Stimulated activated naive CD4-positive, alpha-beta T cell treated with Interleukin-2 at 50 U/mL for 16 hours (primary cell): ENCODE results near the gene NR2E1.

Experiments
- DNase-seq: peaks from one replicate; lab custom pipeline; 2025; lab: John Stamatoyannopoulos, UW

The NR2E1 gene

DNA sequence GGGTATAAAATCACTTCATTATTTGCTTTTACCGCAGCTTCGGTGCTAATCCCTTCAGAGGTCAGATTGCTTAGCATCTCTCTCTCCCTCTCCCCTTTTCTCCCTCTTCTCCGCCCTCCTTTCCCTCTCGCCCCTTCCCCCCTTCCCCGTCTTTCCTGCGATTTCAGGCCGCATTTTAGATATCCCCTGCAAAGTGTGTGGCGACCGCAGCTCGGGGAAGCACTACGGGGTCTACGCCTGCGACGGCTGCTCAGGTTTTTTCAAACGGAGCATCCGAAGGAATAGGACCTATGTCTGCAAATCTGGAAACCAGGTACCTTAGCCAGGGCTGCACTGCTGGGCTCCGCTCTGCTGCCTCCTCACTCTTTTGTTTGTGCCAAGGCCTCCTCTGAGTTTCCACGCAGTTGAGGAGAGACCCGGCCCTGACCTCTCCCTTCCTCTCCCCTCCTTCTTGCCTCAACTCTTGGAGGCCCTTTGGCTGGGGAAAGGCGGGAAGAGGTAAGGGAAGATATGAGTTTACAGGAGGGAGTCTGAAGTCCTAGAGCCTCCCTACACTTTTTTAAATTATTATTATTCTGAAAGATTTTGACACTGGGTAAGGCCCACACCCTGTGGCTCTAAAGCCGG is 5.6 kb downstream of the NR2E1 start:
- no peak for DNase-seq

DNA sequence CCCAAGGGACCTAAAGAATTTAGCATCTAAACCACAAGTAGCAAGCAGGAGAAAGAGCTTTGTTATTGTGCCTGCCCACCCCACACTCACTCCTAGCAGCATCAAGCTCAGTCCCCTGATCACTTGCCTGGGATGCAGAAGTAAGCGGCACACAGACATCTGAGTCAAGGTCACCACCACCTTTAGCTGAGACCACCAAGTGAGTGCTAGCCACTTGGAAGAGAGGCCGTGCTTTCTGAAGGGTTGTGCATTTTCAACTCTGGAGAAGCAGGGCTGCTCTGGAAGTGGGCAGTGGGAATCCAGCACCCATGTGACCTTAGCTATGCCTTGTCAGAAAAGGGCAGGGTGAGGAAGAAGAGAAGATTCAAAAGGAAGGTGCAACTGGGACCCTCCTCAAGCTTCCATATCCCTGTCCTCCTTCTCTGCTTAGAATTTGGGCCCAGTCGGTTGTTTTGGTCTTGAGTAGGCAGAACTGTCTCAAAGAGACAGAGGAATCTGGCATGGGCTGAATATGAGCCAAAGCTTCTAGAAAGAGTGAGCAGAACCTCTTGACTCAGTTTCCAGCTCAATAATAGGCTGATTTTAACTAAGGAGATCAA is 6.2 kb downstream of the NR2E1 start:
- DNase-seq = no peak

DNA sequence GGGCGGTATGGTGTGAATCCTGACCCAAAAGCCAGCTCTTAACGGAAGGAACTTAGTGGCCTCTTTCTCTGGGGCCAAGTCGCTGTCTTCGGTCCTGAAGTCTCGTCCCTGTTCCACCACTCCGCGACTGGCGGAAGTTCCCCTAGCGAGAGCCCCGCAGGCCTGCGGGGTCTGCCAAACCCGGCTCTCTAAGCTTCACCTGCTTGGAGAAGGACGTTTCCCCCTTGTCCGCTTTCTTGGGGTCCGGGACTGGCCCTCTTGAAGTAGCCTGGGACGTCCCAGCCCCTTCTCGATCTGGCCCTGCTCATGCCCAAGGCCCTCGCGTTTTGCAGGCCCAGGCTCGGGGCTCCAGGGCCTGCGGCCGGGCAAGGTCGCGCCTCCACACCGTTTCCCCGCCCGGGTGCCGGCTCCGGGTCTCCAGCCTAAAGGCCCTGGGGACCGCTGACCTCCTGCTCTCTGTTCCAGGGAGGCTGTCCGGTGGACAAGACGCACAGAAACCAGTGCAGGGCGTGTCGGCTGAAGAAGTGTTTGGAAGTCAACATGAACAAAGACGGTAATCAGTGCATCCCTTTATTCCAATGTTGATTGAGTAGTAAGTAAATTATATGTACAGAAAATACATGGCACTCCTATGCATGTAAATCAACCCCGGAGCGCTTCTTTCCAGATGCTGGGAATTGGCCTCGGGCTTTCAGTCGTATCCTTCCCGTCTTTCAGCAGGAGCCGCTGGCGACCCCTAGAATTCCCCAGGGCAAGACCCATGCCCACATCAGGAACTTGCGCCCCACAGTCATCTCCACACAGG is 8.8 kb downstream of the NR2E1 start:
- no peak for DNase-seq

DNA sequence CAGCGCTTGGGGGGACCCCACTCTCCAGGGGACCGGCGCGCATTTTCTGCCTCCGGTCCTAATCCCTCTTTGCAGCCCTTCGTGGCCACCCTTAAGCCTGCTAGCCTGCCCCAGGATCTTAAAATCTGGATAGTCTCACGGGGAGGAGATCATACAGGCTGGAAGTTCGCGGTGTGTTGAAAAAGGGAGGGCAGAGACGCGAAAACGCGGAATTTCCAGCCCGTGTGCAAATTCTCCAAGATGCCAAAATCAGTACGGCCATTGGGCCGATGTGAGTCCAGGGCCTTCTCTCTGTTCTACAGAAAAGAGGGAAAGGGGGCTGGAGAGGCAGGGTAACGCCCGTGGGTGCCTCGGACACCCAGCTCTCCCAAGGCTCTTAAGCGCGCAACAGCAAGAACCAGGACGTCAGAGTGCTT is 9.4 kb downstream of the NR2E1 start:
- no peak for DNase-seq

DNA sequence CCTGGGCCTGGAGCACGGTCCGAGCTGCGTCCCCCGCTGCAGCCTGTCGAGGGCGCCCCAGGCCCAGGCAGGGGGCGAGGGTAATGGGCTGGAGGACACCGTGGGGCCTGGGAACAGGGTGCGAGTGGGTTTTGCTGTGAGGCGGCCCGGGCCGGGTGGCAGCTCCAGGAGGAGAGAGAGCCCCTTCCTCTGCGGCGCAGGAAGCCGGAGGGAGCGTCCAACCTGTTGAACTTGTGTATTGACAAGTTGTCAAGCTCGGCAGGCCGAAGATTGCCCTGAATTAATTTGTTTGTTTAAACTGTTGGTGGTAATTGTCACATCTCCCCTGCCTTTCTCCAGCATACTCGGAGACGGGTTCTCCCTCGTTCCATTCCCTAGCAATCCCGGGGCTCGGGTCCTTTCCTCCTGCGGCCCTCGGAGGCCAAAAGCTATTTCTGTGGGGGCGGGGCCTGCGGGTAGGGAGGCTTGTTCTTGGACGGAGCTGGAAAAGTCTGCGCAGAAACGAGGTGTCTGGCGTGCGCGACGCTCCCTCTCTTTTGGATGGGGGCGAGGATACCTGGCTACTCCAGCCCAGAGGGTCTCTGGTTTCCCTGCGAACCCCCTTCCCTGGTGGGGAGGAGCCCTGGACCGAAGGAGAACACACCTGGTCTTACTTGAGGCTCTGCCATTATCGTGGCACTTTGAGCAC is 9.9 kb downstream of the NR2E1 start:
- DNase-seq = no peak

DNA sequence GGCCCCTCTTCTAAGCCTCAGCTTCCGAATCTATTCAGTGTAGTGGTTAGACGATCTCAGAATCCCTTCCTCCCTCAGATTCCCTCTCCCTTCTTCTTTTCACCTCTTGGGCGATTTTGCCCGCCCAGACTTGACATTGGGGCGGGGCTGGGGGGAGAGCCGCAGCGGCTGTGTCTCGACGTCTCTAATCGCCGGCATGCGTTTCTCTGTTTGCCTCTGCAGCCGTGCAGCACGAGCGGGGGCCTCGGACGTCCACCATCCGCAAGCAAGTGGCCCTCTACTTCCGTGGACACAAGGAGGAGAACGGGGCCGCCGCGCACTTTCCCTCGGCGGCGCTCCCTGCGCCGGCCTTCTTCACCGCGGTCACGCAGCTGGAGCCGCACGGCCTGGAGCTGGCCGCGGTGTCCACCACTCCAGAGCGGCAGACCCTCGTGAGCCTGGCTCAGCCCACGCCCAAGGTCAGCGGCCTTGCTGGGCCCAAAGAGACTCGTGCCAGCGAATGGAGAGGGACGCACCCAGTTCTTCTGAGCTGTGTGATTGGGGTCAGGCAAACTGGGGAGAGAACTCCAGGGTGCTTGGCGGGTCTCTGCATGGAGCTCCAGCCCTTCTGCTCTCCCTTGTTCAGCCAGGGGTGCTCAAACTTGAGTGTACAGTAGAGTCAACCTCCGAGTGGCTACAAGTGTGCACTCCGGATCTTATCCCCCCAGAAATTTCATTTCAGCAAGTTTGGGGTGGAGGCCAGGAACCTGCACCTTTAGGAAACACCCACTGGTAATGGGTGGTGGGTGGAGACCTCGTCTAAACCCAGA is 10.7 kb downstream of the NR2E1 start:
- DNase-seq = no peak

DNA sequence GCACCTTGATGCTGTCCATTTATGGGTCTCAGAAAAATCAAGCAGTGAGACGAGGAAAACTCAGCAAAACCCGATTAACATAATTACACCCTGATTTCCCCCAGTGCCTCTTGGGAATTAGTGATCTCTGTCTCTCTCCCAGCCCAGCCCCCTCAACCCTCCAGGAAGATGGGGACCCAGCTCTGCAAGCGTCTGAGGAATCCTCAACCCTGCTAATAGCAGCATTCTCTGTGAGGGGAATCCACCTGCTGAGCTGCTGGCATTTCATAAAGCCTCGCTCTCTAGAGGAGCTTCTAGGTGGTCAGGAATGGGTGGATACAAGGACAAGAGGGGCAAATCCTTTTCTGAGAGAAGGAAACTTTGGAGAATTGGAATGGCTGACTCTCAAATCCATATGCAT is 13.9 kb downstream of the NR2E1 start:
- no peak for DNase-seq

DNA sequence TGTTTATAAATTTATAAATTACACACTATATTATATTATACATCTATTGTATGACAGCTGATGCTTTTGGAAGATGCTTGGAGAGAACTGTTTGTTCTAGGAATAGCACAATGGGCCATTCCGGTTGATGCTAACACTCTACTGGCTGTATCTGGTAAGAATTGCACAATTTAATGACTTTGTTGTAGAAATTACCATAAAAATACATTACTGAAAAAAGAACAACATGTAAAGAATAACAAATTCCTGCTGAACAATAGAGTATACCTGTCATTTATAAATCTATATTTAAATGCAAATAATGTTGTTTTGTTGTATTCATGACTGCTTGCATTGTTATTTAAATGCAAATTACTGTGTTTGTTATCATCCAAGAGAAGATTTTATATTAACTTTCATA is 14.4 kb downstream of the NR2E1 start:
- DNase-seq = no peak

DNA sequence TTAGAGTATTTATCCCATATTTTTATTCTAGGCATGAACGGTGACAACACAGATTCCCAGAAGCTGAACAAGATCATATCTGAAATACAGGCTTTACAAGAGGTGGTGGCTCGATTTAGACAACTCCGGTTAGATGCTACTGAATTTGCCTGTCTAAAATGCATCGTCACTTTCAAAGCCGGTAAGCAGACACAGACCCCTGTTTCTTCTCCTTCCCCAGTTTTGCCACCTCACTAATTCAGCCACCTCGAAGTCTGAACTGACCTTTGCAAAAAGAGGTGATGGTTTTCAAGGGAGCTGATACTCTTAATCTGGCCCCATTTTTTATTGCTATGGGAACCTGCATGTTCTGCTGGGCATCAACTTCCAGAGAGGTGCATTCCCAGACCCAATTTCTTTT is 15.0 kb downstream of the NR2E1 start:
- DNase-seq = no peak

DNA sequence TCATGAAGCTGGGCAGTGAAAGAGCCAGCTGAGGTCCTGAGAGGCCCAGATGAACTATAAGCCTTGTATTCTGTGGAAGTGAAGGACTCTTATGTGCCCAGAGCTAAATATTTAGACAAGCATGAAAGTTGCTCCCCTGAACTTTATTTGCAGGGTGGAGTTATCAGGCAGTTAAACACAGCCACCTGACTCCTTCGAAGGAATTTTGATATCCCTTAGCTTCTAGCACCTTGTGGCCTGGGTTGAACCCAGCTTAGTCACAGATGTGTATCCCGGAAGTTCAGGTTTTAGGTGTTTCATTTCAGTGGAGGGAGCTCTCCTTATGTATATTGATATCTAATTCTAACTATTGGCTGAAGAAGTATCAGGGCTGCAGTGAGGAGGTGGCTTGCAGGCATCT is 20.4 kb downstream of the NR2E1 start:
- no peak for DNase-seq

DNA sequence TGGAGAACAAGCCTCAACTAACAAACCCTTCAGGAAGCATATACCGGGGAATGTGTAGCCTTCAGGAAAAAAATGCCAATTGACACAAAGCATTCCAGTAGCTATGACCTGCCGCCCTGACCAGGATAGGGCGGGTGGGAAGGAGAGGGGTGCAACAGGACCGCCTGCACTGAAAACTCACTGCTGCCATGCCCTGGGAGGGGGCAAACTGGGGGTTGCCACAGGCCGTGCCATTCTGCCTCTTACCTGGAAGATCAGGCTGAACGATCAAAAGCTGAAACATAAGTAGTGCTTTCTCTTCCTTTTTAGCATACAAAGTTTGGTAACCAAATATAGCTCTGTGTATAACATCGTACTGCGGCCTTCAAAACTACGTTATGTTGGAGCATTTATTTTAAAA is 21.7 kb downstream of the NR2E1 start:
- no peak for DNase-seq

DNA sequence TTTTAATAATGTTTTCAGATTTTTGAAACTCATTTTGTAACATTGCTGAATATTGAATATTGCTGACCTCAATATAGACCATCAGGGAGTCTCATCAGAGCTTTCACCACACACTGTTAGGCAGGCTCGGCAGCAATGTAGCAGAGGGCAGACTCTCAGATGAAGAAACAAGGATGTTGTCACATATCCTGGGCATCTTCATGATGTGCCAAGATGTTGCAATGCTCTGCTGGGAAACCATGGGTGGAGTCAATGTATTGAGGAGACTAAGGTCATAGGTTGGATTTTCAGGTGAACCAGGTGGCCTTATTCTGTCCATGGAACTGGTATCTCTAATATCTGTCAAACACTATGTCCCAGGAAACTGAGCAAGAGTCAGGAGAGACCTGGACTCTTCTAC is 27.3 kb downstream of the NR2E1 start:
- DNase-seq = no peak

DNA sequence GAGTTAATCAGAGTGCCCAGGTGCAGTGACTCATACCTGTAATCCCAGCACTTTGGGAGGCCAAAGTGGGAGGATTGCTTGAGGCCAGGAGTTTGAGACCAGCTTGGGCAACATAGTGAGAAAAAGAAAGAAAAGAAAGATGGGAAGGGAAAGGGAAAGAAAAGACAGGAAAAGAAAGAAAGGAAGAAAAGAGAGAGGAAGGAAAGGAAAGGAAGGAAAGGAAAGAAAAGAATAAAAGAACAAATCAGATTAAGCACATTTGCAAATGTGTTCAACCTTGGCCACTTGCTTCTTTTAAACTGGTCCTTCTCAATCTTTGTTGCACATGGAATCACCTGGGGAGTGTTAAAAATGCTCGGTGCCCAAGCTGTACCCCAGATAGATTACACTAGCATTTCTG is 28.0 kb downstream of the NR2E1 start:
- DNase-seq = no peak

DNA sequence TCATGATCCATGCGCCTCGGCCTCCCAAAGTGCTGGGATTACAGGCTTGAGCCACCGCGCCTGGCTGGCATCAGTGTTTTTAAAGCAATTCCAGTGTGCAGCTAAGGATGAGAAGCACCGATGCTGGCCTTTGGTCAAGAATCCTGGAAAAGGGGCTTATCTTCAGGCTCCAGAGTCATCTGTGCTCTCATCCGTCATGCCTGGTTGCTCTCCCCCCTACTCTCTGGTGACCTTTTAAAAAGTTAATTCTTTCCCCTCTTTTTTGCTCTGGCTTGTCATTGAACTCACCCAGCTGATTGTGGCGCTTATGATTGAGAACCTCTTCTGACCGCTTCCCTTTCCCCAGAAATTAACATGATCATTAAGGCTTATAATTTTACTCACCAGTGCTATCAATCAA is 28.7 kb downstream of the NR2E1 start:
- DNase-seq = no peak

DNA sequence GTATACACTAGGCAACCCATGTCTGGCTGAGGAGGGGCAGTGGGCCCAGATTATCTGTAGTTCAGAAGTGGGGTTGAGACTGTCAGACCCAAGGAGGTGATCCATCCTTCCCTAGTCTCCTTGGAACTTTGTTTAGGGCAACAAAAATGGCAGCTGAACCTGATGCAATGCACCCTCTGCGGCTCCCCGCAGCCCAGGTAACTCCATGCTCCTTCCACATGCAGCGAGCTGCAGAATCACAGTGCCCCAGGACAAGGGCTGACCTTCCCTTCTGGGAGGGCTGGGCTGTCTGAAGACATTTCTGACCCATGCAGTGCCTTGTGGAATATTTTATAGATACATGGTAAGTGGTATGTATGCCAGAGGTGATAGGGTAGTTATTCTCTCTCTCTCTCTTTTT is 29.4 kb downstream of the NR2E1 start:
- no peak for DNase-seq

DNA sequence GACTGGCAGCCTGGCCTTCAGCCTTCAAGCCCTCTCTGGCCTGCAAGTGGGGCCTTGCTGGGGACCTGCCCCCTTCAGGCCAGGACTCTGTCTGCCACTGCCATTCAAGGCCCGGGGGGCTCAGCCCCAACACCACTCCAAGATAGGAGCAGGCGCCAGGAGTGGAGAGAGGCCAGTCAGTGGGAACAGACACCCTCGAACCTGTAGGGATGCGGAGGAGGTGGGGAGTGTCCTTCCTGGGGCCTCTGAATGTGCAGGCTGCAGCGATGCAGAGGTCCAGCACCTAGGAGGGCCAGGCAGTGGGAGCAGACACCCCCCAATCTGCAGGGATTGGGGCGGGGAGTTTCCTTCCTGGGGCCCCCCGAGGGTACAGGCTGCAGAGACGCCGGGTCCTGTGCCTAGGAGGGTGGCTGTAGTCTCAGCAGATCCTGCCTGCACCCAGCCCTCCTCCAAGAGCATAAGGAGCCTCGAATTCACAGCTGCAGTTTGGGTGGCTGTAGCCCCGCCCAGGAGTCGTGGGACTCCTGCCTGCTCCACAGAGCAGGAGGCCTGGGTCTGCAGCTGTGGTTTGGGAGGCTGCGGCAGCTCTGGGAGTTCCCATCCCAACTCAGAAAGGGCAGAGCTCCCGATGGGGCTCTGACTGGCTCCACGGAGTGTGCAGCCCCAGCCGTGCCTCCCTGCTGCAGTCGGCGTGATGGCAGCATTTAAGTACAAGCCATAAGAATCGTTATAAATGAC is 33.1 kb downstream of the NR2E1 start:
- no peak for DNase-seq

DNA sequence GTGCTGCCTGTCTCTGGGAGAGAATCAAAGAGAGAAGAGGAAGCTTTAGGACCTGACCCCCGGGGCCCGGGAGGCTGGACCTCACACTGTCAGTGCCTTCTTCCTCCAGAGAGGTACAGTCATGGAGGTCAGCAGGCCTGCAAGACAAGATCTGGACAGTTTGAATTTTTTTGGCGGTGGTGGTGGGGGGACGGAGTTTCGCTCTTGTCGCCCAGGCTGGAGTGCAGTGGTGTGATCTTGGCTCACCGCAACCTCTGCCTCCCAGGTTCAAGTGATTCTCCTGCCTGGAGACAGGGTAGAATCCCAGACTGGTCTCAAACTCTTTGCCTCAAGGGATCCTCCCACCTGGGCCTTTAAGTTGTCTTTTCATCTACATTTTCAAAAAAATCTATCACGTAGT is 34.4 kb downstream of the NR2E1 start:
- DNase-seq = no peak

DNA sequence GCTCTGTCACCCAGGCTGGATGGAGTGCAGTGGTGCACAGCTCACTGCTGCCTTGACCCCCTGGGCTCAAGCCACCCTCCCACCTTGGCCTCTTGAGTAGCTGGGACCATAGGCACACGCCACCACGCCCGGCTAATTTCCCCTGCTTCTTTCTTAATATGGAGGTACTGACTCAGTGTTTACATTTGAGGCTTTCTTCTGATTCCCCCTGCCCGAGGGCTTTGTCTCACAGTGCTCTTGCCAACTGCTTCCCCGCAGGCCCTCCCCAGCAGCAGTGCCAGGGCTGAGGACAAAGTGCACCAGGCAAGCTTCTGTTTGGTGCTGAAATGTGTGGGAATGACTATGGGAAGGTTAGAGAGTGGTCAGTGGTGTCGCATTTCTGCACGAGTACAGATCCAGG is 34.8 kb downstream of the NR2E1 start:
- no peak for DNase-seq

DNA sequence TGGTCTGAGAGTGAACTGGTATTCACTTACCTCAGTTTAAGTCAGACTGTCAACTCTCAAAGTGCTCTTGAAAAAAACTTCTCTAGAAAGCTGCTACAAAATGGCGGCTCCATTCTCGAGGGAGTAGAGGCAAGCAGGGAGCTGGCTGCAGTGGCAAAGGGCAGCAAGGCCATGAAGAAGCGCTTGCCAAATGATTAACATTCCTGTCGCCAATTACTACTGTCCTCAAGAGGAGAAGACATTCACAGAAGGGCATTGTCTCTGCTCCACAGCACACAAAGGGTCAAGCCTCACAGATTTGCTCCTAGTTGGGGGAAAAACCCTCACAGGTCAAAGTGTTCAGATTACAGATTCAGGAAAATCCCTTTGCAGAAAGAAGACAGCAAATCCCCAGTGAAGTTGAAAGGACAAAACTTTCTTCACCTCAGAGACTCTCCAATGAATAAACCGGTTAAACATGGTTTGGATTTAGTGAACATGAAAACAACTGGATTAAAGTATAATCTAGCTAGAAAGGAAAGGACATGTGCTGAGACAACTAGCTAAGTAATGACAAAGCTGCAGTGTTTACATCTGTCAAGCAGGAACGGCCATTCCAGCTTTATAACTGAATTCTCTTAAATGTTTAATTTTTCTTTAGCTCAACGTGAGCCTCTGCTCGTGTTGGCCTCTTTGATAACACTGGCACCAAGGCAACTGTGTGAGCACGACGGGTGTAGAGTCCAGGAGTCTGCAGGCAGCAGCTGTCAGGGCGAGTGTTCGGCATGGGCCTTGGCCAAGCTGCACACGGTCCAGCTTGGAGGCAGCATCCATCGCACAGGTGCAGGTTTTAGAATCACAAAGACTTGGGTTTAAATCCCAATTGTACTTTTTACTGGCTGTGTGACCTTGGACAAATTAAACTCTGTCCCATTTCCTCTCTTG is 37.6 kb downstream of the NR2E1 start:
- no peak for DNase-seq

DNA sequence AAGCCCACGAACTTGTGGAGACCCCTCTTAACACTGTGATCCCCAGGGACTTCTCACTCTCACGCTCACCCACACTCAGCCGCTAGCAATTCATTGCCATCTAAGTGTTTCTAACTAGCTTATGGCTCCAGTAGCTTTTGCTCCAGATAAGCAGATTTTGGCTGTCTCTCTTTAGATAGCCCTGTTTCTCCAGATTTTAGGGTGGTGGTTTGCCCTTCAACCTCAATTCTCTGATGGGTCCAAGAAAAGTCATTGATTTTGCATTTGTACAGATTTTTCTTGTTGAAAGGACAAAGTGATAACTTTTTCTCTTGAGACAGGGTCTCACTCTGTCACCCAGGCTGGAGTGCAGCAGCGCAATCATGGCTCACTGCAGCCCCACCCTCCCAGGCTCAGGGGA is 41.2 kb downstream of the NR2E1 start:
- DNase-seq = no peak
